Osteoblast (primary cell): ENCODE results near the gene DIAPH1. TPM values are rescaled to one million over a fixed set of nuclear protein-coding genes. Genes with fewer than 3 reads are reported as not detected.

ENCODE experiments used
- DNase-seq: peaks from one replicate; pipeline ENCODE4 v3.0.0; 2011; ENCODE audit warnings: low spot score, mixed read lengths; ENCODE audit not compliant: insufficient read length; ENCODE audit errors: missing footprints
- H2AFZ ChIP-seq: 2 replicates; pipeline ENCODE4 v1.6.0; 2011; ENCODE audit warnings: mild to moderate bottlenecking, low read length
- H3K27ac ChIP-seq: 2 replicates; pipeline ENCODE4 v1.5.1; 2011; ENCODE audit warnings: mild to moderate bottlenecking, low read depth, low read length, moderate library complexity
- H3K27me3 ChIP-seq: 2 replicates; pipeline ENCODE4 v1.6.0; 2012; ENCODE audit warnings: mild to moderate bottlenecking, control low read depth, inconsistent platforms, low read length, moderate library complexity; ENCODE audit not compliant: insufficient read depth
- H3K36me3 ChIP-seq: 2 replicates; pipeline ENCODE4 v1.5.1; 2011; ENCODE audit warnings: mild to moderate bottlenecking, low read length, control low read depth, moderate library complexity; ENCODE audit not compliant: insufficient read depth
- H3K4me1 ChIP-seq: 2 replicates; pipeline ENCODE4 v1.5.1; 2011; ENCODE audit warnings: mild to moderate bottlenecking, low read length, control low read depth, moderate library complexity; ENCODE audit not compliant: insufficient read depth
- H3K4me2 ChIP-seq: 2 replicates; pipeline ENCODE4 v1.6.0; 2011; ENCODE audit warnings: mild to moderate bottlenecking, low read length; ENCODE audit not compliant: insufficient read depth
- H3K4me3 ChIP-seq: fragments of 200-600 bp; sonication (generic); 3 replicates; pipeline ENCODE4 v1.5.1; 2012; ENCODE audit warnings: mild to moderate bottlenecking, low read length, inconsistent platforms; ENCODE audit not compliant: insufficient read depth
- H3K79me2 ChIP-seq: 2 replicates; pipeline ENCODE4 v1.6.0; 2012; ENCODE audit warnings: mild to moderate bottlenecking, low read length, control low read depth, inconsistent platforms; ENCODE audit not compliant: insufficient read depth
- H3K9me3 ChIP-seq: 2 replicates; pipeline ENCODE4 v1.5.1; 2011; ENCODE audit warnings: low read depth, low read length, control low read depth
- H4K20me1 ChIP-seq: 2 replicates; pipeline ENCODE4 v1.6.0; 2012; ENCODE audit warnings: mild to moderate bottlenecking, low read length, control low read depth; ENCODE audit not compliant: insufficient read depth
- total RNA-seq: library from RNA; depleted of rRNA; stranded (reverse); fragments of >200 nt; gene quantifications from 2 replicates; pipeline ENCODE4 v1.2.3, GENCODE V29; 2012
- TF ChIP-seq, protein P1 (sequence below): IDR thresholded peaks from 2 replicates; pipeline ENCODE4 v1.5.1; 2011; ENCODE audit warnings: mild to moderate bottlenecking, low read depth, low read length, moderate library complexity; ENCODE audit errors: extremely low read depth

DIAPH1 gene
- total RNA-seq, 1 donor, result 18.5 TPM

DNA sequence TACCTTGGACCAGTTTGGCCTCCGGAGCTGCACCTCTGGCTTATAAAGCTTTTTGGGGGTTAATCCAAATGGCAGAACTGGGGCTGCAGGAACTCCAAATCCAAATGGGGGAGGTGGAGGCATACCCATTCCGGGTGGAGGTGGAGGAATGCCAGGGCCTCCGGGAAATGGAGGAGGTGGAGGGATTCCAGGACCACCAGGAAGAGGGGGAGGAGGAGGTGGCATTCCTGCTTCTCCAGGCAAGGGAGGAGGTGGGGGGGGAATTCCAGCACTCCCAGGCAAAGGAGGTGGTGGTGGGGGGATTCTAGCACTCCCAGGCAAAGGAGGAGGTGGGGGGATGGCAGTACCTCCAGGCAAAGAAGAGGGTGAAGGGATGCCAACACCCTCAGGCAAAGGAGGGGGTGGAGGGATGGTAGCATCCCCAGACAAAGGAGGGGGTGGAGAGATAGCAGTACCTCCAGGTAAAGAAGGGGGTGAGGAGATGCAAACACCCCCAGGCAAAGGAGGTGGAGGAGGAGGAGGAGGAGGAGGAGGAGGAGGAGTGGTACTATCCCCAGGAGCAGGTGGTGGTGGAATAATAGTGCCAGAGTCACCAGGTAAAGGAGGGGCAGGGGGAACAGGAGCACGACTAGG lies 45.2 kb downstream of the DIAPH1 start:
- H3K27ac ChIP-seq, result no peak overlapping the region
- no peak overlapping the region for H2AFZ ChIP-seq
- DNase-seq, result no peak
- H3K36me3 ChIP-seq, result peaks cover 63% of the 10 kb centered on the region
- no peak overlapping the region for H3K4me2 ChIP-seq
- no peaks in the 10 kb centered on the region for H3K4me1 ChIP-seq
- H3K79me2 ChIP-seq, result no peaks in the 10 kb centered on the region
- H3K4me3 ChIP-seq, result no peak overlapping the region
- no peaks in the 10 kb centered on the region for H3K9me3 ChIP-seq
- H3K27me3 ChIP-seq, result no peaks in the 10 kb centered on the region
- no peaks in the 10 kb centered on the region for H4K20me1 ChIP-seq
- TF ChIP-seq, protein P1, sequence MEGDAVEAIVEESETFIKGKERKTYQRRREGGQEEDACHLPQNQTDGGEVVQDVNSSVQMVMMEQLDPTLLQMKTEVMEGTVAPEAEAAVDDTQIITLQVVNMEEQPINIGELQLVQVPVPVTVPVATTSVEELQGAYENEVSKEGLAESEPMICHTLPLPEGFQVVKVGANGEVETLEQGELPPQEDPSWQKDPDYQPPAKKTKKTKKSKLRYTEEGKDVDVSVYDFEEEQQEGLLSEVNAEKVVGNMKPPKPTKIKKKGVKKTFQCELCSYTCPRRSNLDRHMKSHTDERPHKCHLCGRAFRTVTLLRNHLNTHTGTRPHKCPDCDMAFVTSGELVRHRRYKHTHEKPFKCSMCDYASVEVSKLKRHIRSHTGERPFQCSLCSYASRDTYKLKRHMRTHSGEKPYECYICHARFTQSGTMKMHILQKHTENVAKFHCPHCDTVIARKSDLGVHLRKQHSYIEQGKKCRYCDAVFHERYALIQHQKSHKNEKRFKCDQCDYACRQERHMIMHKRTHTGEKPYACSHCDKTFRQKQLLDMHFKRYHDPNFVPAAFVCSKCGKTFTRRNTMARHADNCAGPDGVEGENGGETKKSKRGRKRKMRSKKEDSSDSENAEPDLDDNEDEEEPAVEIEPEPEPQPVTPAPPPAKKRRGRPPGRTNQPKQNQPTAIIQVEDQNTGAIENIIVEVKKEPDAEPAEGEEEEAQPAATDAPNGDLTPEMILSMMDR, result no peak

DNA sequence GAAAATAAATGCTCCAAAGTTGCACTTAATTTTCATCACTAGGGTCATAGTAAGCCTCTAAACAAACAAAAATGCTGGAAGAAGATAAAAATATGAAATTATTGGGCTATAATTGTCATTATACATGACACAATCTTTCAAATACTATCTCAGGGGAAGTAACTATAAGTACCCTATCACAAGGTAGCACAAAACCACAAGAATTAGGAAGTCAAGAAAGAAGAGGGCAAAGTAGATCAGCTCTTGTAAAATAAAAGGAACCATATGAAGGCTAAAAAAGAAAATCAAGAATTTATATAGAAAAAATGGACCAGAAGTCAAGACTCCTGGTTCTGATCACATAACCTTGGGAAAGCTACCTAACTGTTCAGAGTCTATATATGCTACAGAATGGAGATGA lies 48.1 kb downstream of the DIAPH1 start:
- TF ChIP-seq, protein P1, result no peak
- no peak for DNase-seq
- H3K27ac ChIP-seq, result no peak overlapping the region
- H4K20me1 ChIP-seq, result no peaks in the 10 kb centered on the region
- peaks cover 38% of the 10 kb centered on the region for H3K36me3 ChIP-seq
- H3K79me2 ChIP-seq, result no peaks in the 10 kb centered on the region
- no peak overlapping the region for H3K4me2 ChIP-seq
- H2AFZ ChIP-seq, result no peak overlapping the region
- H3K9me3 ChIP-seq, result no peaks in the 10 kb centered on the region
- no peak overlapping the region for H3K4me3 ChIP-seq
- H3K4me1 ChIP-seq, result peaks cover 10% of the 10 kb centered on the region
- no peaks in the 10 kb centered on the region for H3K27me3 ChIP-seq

GRCh38 chr5:141567513-141568117 lies 51.2 kb downstream of the DIAPH1 start:
- no peaks in the 10 kb centered on the region for H3K79me2 ChIP-seq
- no peaks in the 10 kb centered on the region for H4K20me1 ChIP-seq
- no peak overlapping the region for H3K4me3 ChIP-seq
- peaks cover 38% of the 10 kb centered on the region for H3K36me3 ChIP-seq
- H3K27ac ChIP-seq, result no peak overlapping the region
- H2AFZ ChIP-seq, result no peak overlapping the region
- peak; percentile 68 for DNase-seq
- peaks cover 10% of the 10 kb centered on the region for H3K4me1 ChIP-seq
- no peak overlapping the region for H3K4me2 ChIP-seq
- no peaks in the 10 kb centered on the region for H3K9me3 ChIP-seq
- TF ChIP-seq, protein P1, result peak; percentile 94
- no peaks in the 10 kb centered on the region for H3K27me3 ChIP-seq

DNA sequence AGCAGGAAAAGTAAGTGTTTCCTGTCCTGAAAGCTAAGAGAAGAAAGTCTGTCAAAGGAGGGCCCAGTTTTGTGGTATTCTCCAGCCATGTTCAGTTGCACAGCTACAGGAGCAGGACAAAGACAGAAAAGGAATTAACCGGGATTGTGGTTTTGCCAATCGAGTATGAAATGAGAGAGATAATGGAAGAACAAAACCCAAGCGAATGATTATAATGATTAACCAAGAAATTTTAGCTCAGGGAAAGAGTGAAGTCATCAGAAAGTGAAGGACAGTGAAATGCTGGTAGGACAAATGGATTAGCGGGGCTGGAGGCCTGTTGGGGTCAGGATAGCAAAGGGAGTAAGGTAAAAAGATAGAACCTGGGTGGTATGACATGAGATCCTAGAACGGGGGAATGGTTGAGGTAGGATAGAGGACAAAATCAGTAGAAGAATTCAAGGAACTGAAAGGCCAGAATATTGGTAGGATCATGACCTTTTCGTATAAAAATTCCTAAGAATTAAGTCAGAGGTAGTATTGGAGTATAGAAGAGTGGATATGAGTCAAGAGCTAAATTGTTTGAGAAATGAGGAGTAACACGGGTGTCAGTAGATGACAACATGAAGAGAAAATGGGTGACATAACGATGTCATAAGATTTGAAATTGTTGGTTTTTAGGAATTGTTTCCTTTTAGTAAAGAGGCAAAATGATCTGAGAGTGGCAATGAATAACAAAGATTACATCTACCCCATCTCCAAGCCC lies 52.8 kb downstream of the DIAPH1 start:
- Histone ChIP-seq H4K20me1 (no peaks in the 10 kb centered on the region), H3K79me2 (no peaks in the 10 kb centered on the region), H2AFZ (no peak overlapping the region), H3K4me2 (no peak overlapping the region), H3K4me3 (no peak overlapping the region), H3K27ac (peak overlapping the region; percentile 58), H3K9me3 (no peaks in the 10 kb centered on the region), H3K4me1 (peaks cover 10% of the 10 kb centered on the region), H3K27me3 (no peaks in the 10 kb centered on the region), H3K36me3 (peaks cover 25% of the 10 kb centered on the region)
- DNase-seq, result no peak
- TF ChIP-seq, protein P1, result no peak
